Transverse colon (tissue), 4 donors: ENCODE data around the gene ZFAND6. TPM values are rescaled to one million over a fixed set of nuclear protein-coding genes. Genes with fewer than 3 reads are reported as not detected.
"Not testable (repeated sequence)": the region's sequence is repeated elsewhere in the genome, so short reads cannot be mapped to it uniquely, and the experiment has no call there.

Experiments used
- DNase-seq: peaks from one replicate; pipeline ENCODE4 v3.0.0-alpha.2; 2019
- H3K27ac ChIP-seq, 4 donors: fragments of 200-600 bp; sonication (generic); 2 replicates each; pipeline ENCODE4 v1.5.1; 2016 to 2018; ENCODE audit warnings: inconsistent platforms in 4 of 4
- H3K27me3 ChIP-seq: fragments of 200-600 bp; sonication (generic); 2 replicates; pipeline ENCODE4 v1.5.1; 2017; ENCODE audit warnings: inconsistent platforms
- H3K36me3 ChIP-seq, 4 donors: fragments of 200-600 bp; sonication (generic); 2 replicates each; pipeline ENCODE4 v1.5.1; 2017 to 2019; ENCODE audit warnings: inconsistent platforms in 4 of 4
- H3K4me1 ChIP-seq, 4 donors: fragments of 200-600 bp; sonication (generic); 2 replicates each; pipeline ENCODE4 v1.5.1; 2017 to 2020; ENCODE audit warnings: inconsistent platforms in 4 of 4
- H3K4me3 ChIP-seq, 4 donors: fragments of 200-600 bp; sonication (generic); 1 replicate in 1 of 4; 2 replicates in 3 of 4; pipeline versions ENCODE4 v1.5.1 to v1.6.1; 2017 to 2019; ENCODE audit warnings: inconsistent platforms in 4 of 4
- H3K9me3 ChIP-seq, 2 donors: fragments of 200-600 bp; sonication (generic); 2 replicates each; pipeline ENCODE4 v1.5.1; 2017 to 2019; ENCODE audit warnings: inconsistent platforms in 2 of 2
- CTCF ChIP-seq, 5 experiments: fragments of 200-600 bp in 3 of 5; fragments of 450-650 bp in 2 of 5; sonication (generic) in 3 of 5; IDR thresholded peaks; 1 replicate in 2 of 5; 2 replicates in 3 of 5; pipeline ENCODE4 v1.5.1; 2016 to 2017; ENCODE audit warnings: antibody characterized with exemption in 5 of 5, inconsistent platforms in 3 of 5, mild to moderate bottlenecking in 2 of 5, moderate library complexity in 1 of 5
- EP300 ChIP-seq: sonication (generic); formaldehyde crosslinking; IDR thresholded peaks from one replicate; pipeline ENCODE4 v1.6.1; 2017; ENCODE audit warnings: antibody characterized with exemption, low read depth
- POLR2A ChIP-seq: fragments of 450-650 bp; IDR thresholded peaks from one replicate; pipeline ENCODE4 v1.6.1; 2016; ENCODE audit warnings: antibody characterized with exemption, mild to moderate bottlenecking, moderate library complexity
- POLR2AphosphoS5 ChIP-seq, 3 donors: sonication (generic); formaldehyde crosslinking; IDR thresholded peaks; one replicate each; pipeline ENCODE4 v1.6.1; 2016; ENCODE audit warnings: antibody characterized with exemption in 3 of 3
- WGBS, 2 donors: methylation state at CpG; one replicate each; pipeline ENCODE4 v1.1.5; 2018; ENCODE audit warnings: low coverage in 1 of 2; 5-methylcytosine and 5-hydroxymethylcytosine counted together
- in situ Hi-C, 4 donors: fragments of 200-750 bp; cut with MboI; loops; one replicate each; pipeline versions ENCODE4 v1.15.0 to v1.15.1; 2017; ENCODE audit warnings: low sequenced_read_pairs in 3 of 4, low pct_ligation_motif_present in 1 of 4, low pct_unique_long_range_greater_than_20kb in 1 of 4
- intact Hi-C: fragments of 100-400 bp; cut with DNase I; formaldehyde crosslinking; loops from one replicate; pipeline ENCODE4 v1.15.1; 2023; ENCODE audit warnings: low total_unique reads
- total RNA-seq, 4 donors: library from RNA; depleted of rRNA; stranded (reverse); fragments of >200 nt; gene quantifications; one replicate each; pipeline ENCODE4 v1.1.0, GENCODE V29; 2016

The ZFAND6 gene
- total RNA-seq, 4 donors from 2014 or later, result 86.7 to 195 (median 117) TPM

- Histone ChIP-seq H3K4me1 (no peaks in the 10 kb centered on the region), H3K36me3 (no peaks in the 10 kb centered on the region), H3K27ac (no peak overlapping the region), H3K9me3 (no peaks in the 10 kb centered on the region), H3K4me3 (no peak overlapping the region), H3K27me3 (no peaks in the 10 kb centered on the region)
- no peak for DNase-seq
- intact Hi-C loops (loop anchor here (5.0 kb wide), 1 partner anchor 1295 kb away; no protein-coding TSS in a partner anchor), in situ Hi-C loops (no loop called here)
- WGBS, 2 donors, result 76 to 80% methylated on average over 4 to 6 of the region's 6 CpGs
- TF ChIP-seq EP300 (no peak), POLR2A (no peak), CTCF (IDR thresholded peaks at IDR 0.05) (no peak), POLR2AphosphoS5 (IDR thresholded peaks at IDR 0.05) (no peak)
Measured at GRCh38 chr15:80012060-80012726, 47.3 kb upstream of the ZFAND6 start.

DNA sequence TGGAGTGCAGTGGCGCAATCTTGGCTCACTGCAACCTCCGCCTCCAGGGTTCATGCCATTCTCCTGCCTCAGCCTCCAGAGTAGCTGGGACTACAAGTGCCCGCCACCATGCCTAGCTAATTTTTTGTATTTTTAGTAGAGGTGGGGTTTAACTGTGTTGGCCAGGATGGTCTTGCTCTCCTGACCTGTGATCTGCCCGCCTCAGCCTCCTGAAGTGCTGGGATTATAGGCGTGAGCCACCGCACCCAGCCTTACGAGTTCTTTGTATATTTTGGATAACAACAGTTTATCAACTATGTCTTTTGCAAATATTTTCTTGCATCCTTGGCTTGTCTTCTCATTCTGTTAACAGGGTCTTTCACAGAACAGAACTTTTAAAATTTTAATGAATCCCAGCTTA lies 45.3 kb upstream of the ZFAND6 start:
- H3K27ac ChIP-seq, H3K4me3 ChIP-seq, H3K27me3 ChIP-seq, DNase-seq, in situ Hi-C loops, H3K36me3 ChIP-seq, H3K9me3 ChIP-seq, H3K4me1 ChIP-seq: not testable (repeated sequence)
- intact Hi-C loops, result loop anchor here (5.0 kb wide), 1 partner anchor 1293 kb away; no protein-coding TSS in a partner anchor
- WGBS, 2 donors, result 94 to 95% methylated on average over 7 of the region's 7 CpGs

GRCh38 chr15:80015156-80015555 lies 44.3 kb upstream of the ZFAND6 start:
- Histone ChIP-seq H3K36me3 (no peaks in the 10 kb centered on the region), H3K9me3 (no peaks in the 10 kb centered on the region), H3K4me1 (no peaks in the 10 kb centered on the region), H3K4me3 (no peak overlapping the region), H3K27ac (no peak overlapping the region), H3K27me3 (no peaks in the 10 kb centered on the region)
- TF ChIP-seq POLR2AphosphoS5 (IDR thresholded peaks at IDR 0.05) (no peak), POLR2A (no peak), EP300 (no peak), CTCF (IDR thresholded peaks at IDR 0.05) (no peak)
- in situ Hi-C loops (no loop called here), intact Hi-C loops (no loop called here)
- DNase-seq, result no peak
- WGBS, 2 donors, result 82 to 93% methylated on average over 2 of the region's 2 CpGs

GRCh38 chr15:80016506-80016905 lies 43.0 kb upstream of the ZFAND6 start:
- H3K4me1 ChIP-seq, H3K36me3 ChIP-seq, H3K27ac ChIP-seq, DNase-seq, intact Hi-C loops, H3K9me3 ChIP-seq, in situ Hi-C loops, H3K27me3 ChIP-seq, H3K4me3 ChIP-seq: not testable (repeated sequence)
- 98% methylated on average over 20 of the region's 27 CpGs; no CpG with 5 or more reads in 1 of the 2 donors for WGBS, 2 donors

DNA sequence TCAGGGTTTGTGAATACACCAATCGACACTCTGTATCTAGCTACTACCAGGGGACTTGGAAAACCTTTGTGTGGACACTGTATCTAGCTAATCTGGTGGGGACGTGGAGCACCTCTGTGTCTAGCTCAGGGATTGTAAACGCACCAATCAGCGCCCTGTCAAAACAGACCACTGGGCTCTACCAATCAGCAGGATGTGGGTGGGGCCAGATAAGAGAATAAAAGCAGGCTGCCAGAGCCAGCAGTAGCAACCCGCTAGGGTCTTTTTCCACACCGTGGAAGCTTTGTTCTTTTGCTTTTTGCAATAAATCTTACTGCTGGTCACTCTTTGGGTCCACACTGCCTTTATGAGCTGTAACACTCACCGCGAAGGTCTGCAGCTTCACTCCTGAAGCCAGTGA lies 42.3 kb upstream of the ZFAND6 start:
- DNase-seq, intact Hi-C loops, H3K36me3 ChIP-seq, H3K4me3 ChIP-seq, H3K9me3 ChIP-seq, H3K27me3 ChIP-seq, H3K4me1 ChIP-seq, in situ Hi-C loops, H3K27ac ChIP-seq: not testable (repeated sequence)
- 80% methylated on average over 8 of the region's 8 CpGs; no CpG with 5 or more reads in 1 of the 2 donors for WGBS, 2 donors
